ENCODE data around the gene REEP3.

- TF ChIP-seq, protein P1, sequence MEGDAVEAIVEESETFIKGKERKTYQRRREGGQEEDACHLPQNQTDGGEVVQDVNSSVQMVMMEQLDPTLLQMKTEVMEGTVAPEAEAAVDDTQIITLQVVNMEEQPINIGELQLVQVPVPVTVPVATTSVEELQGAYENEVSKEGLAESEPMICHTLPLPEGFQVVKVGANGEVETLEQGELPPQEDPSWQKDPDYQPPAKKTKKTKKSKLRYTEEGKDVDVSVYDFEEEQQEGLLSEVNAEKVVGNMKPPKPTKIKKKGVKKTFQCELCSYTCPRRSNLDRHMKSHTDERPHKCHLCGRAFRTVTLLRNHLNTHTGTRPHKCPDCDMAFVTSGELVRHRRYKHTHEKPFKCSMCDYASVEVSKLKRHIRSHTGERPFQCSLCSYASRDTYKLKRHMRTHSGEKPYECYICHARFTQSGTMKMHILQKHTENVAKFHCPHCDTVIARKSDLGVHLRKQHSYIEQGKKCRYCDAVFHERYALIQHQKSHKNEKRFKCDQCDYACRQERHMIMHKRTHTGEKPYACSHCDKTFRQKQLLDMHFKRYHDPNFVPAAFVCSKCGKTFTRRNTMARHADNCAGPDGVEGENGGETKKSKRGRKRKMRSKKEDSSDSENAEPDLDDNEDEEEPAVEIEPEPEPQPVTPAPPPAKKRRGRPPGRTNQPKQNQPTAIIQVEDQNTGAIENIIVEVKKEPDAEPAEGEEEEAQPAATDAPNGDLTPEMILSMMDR (IDR thresholded peaks at IDR 0.05; ENCODE audit: borderline replicate concordance, extremely low read depth, low read length, poor library complexity, severe bottlenecking) = no peak
- no peak for TF ChIP-seq EZH2 (IDR thresholded peaks at IDR 0.05; ENCODE audit: borderline replicate concordance, low read depth, low read length, severe bottlenecking)
Observed at GRCh38 chr10:63584725-63585035, 63.5 kb downstream of the REEP3 start.

Measured in DND-41 (cell line).